ENCODE data around the gene FBXO48. TPM values are rescaled to one million over a fixed set of nuclear protein-coding genes. Genes with fewer than 3 reads are reported as not detected.
A peak's percentile ranks its signal among the peaks of the same experiment; 100 is the strongest.

FBXO48 gene
- total RNA-seq, 2 experiments from 2014 or later, result 2.8 to 3.7 TPM

- H3K9me3 Mint-ChIP-seq, result no peaks in the 10 kb centered on the region
- CTCF ChIA-PET, result interaction anchor here (0.7 to 2.2 kb wide), 11 partner anchors 11 to 459 kb away, joined by 3 to 9 read pairs (median 3); no protein-coding TSS in a partner anchor
Measured at GRCh38 chr2:68466361-68466777, 725 bp downstream of the FBXO48 start.

GRCh38 chr2:68465081-68465916 lies 1.8 kb downstream of the FBXO48 start:
- peak overlapping the region; percentile 96 for H3K4me3 Mint-ChIP-seq
- peak overlapping the region; percentile 94 for H3K27ac Mint-ChIP-seq
- DNase-seq, result peak; percentile 63
- peaks cover 10% of the 10 kb centered on the region for H3K36me3 Mint-ChIP-seq (ENCODE audit: low read depth)
- peaks cover 48% of the 10 kb centered on the region for H3K4me1 Mint-ChIP-seq
- no peaks in the 10 kb centered on the region for H3K27me3 Mint-ChIP-seq
- CTCF ChIA-PET, result interaction anchor here (0.6 to 2.7 kb wide), 15 partner anchors 11 to 483 kb away, joined by 3 to 10 read pairs (median 3); no protein-coding TSS in a partner anchor
- H3K9me3 Mint-ChIP-seq, result no peaks in the 10 kb centered on the region
- POLR2A ChIA-PET, result interaction anchor here (0.5 to 0.7 kb wide), 2 partner anchors 83 to 289 kb away, joined by 3 to 9 read pairs; no protein-coding TSS in a partner anchor

More at GRCh38 chr2:68466361-68466777, 725 bp downstream of the FBXO48 start:
- Mint-ChIP-seq H3K36me3 (ENCODE audit: low read depth) (peaks cover 10% of the 10 kb centered on the region), H3K4me3 (peak overlapping the region; percentile 96), H3K4me1 (peaks cover 48% of the 10 kb centered on the region), H3K27me3 (no peaks in the 10 kb centered on the region), H3K27ac (peak overlapping the region; percentile 94)
- peak; percentile 74 for DNase-seq
- POLR2A ChIA-PET, result interaction anchor here (1.1 kb wide), 1 partner anchor 248 kb away, joined by 3 read pairs; no protein-coding TSS in a partner anchor

GRCh38 chr2:68464651-68465050 lies 2.4 kb downstream of the FBXO48 start:
- H3K27me3 Mint-ChIP-seq, result no peaks in the 10 kb centered on the region
- H3K4me1 Mint-ChIP-seq, result peaks cover 43% of the 10 kb centered on the region
- no peak for DNase-seq
- H3K27ac Mint-ChIP-seq, result no peak overlapping the region
- ChIA-PET CTCF (interaction anchor here (0.6 to 2.7 kb wide), 12 partner anchors 11 to 483 kb away, joined by 3 to 10 read pairs (median 4); no protein-coding TSS in a partner anchor), POLR2A (interaction anchor here (0.7 kb wide), 1 partner anchor 84 kb away, joined by 9 read pairs; no protein-coding TSS in a partner anchor)
- peaks cover 10% of the 10 kb centered on the region for H3K36me3 Mint-ChIP-seq (ENCODE audit: low read depth)
- no peaks in the 10 kb centered on the region for H3K9me3 Mint-ChIP-seq
- H3K4me3 Mint-ChIP-seq, result no peak overlapping the region

- POLR2A ChIA-PET, result interaction anchor here (0.7 kb wide), 1 partner anchor 462 kb away, joined by 4 read pairs; no protein-coding TSS in a partner anchor
Measured at GRCh38 chr2:68463287-68463877, 3.7 kb downstream of the FBXO48 start.

GRCh38 chr2:68458981-68459380 lies 8.1 kb downstream of the FBXO48 start:
- no peak for DNase-seq
- H3K4me1 Mint-ChIP-seq, result peaks cover 4% of the 10 kb centered on the region
- ChIA-PET CTCF (interaction anchor here (1.0 kb wide), 1 partner anchor 87 kb away, joined by 3 read pairs; no protein-coding TSS in a partner anchor), POLR2A (no interaction called here)
- no peaks in the 10 kb centered on the region for H3K36me3 Mint-ChIP-seq (ENCODE audit: low read depth)
- no peak overlapping the region for H3K27ac Mint-ChIP-seq
- no peaks in the 10 kb centered on the region for H3K9me3 Mint-ChIP-seq
- H3K4me3 Mint-ChIP-seq, result no peak overlapping the region
- H3K27me3 Mint-ChIP-seq, result no peaks in the 10 kb centered on the region

More at GRCh38 chr2:68463287-68463877, 3.7 kb downstream of the FBXO48 start:
- no peaks in the 10 kb centered on the region for H3K27me3 Mint-ChIP-seq
- no peaks in the 10 kb centered on the region for H3K9me3 Mint-ChIP-seq
- peaks cover 10% of the 10 kb centered on the region for H3K36me3 Mint-ChIP-seq (ENCODE audit: low read depth)
- CTCF ChIA-PET, result interaction anchor here (0.5 to 2.7 kb wide), 32 partner anchors 9 to 481 kb away, joined by 3 to 12 read pairs (median 3); partner anchors contain the start of gene ARHGAP25
- no peak overlapping the region for H3K4me3 Mint-ChIP-seq
- H3K27ac Mint-ChIP-seq, result no peak overlapping the region
- H3K4me1 Mint-ChIP-seq, result peaks cover 33% of the 10 kb centered on the region
- peak; percentile 31 for DNase-seq

GRCh38 chr2:68456198-68456597 lies 10.9 kb downstream of the FBXO48 start:
- Mint-ChIP-seq H3K4me1 (peaks cover 8% of the 10 kb centered on the region), H3K4me3 (no peak overlapping the region), H3K27me3 (no peaks in the 10 kb centered on the region), H3K9me3 (no peaks in the 10 kb centered on the region), H3K36me3 (ENCODE audit: low read depth) (no peaks in the 10 kb centered on the region), H3K27ac (no peak overlapping the region)
- POLR2A ChIA-PET, result interaction anchor here (0.6 kb wide), 1 partner anchor 439 kb away, joined by 3 read pairs; no protein-coding TSS in a partner anchor
- DNase-seq, result no peak
- CTCF ChIA-PET, result interaction anchor here (1.0 kb wide), 1 partner anchor 469 kb away, joined by 3 read pairs; no protein-coding TSS in a partner anchor

- Mint-ChIP-seq H3K4me3 (no peak overlapping the region), H3K9me3 (no peaks in the 10 kb centered on the region), H3K27ac (no peak overlapping the region), H3K36me3 (ENCODE audit: low read depth) (no peaks in the 10 kb centered on the region), H3K4me1 (peaks cover 8% of the 10 kb centered on the region), H3K27me3 (no peaks in the 10 kb centered on the region)
- no peak for DNase-seq
- POLR2A ChIA-PET, result no interaction called here
- CTCF ChIA-PET, result interaction anchor here (1.1 to 1.2 kb wide), 2 partner anchors 11 to 141 kb away, joined by 3 read pairs; no protein-coding TSS in a partner anchor
Measured at GRCh38 chr2:68454719-68455118, 12.4 kb downstream of the FBXO48 start.

GRCh38 chr2:68453761-68454360 lies 13.2 kb downstream of the FBXO48 start:
- no peak for DNase-seq
- Mint-ChIP-seq H3K9me3 (no peaks in the 10 kb centered on the region), H3K4me1 (peaks cover 8% of the 10 kb centered on the region), H3K36me3 (ENCODE audit: low read depth) (no peaks in the 10 kb centered on the region), H3K27me3 (no peaks in the 10 kb centered on the region), H3K4me3 (no peak overlapping the region), H3K27ac (no peak overlapping the region)
- POLR2A ChIA-PET, result no interaction called here
- CTCF ChIA-PET, result interaction anchor here (1.1 to 2.3 kb wide), 3 partner anchors 10 to 141 kb away, joined by 3 to 12 read pairs (median 3); no protein-coding TSS in a partner anchor

GRCh38 chr2:68452158-68452900 lies 14.8 kb downstream of the FBXO48 start:
- Mint-ChIP-seq H3K4me3 (no peak overlapping the region), H3K27me3 (no peaks in the 10 kb centered on the region), H3K9me3 (no peaks in the 10 kb centered on the region), H3K4me1 (peaks cover 8% of the 10 kb centered on the region), H3K27ac (no peak overlapping the region), H3K36me3 (ENCODE audit: low read depth) (no peaks in the 10 kb centered on the region)
- CTCF ChIA-PET, result interaction anchor here (0.6 to 2.3 kb wide), 4 partner anchors 8 to 473 kb away, joined by 3 to 12 read pairs (median 3); no protein-coding TSS in a partner anchor
- DNase-seq, result no peak
- POLR2A ChIA-PET, result no interaction called here

- CTCF ChIA-PET, result no interaction called here
- Mint-ChIP-seq H3K9me3 (no peaks in the 10 kb centered on the region), H3K36me3 (ENCODE audit: low read depth) (no peaks in the 10 kb centered on the region), H3K27me3 (no peaks in the 10 kb centered on the region), H3K4me1 (peaks cover 8% of the 10 kb centered on the region), H3K27ac (no peak overlapping the region), H3K4me3 (no peak overlapping the region)
- DNase-seq, result peak; percentile 43
- POLR2A ChIA-PET, result no interaction called here
Measured at GRCh38 chr2:68448671-68449653, 18.1 kb downstream of the FBXO48 start.

- ChIA-PET CTCF (no interaction called here), POLR2A (no interaction called here)
- peaks cover 1% of the 10 kb centered on the region for H3K4me1 Mint-ChIP-seq
- peaks cover 7% of the 10 kb centered on the region for H3K27me3 Mint-ChIP-seq
- no peaks in the 10 kb centered on the region for H3K9me3 Mint-ChIP-seq
- no peak overlapping the region for H3K4me3 Mint-ChIP-seq
- H3K36me3 Mint-ChIP-seq (ENCODE audit: low read depth), result no peaks in the 10 kb centered on the region
- no peak overlapping the region for H3K27ac Mint-ChIP-seq
- no peak for DNase-seq
Measured at GRCh38 chr2:68447118-68447517, 20.0 kb downstream of the FBXO48 start.

Measured in activated CD4-positive, alpha-beta T cell treated with anti-CD3 and anti-CD28 coated beads, Interleukin-2, amount 10 ng/mL, durations not matched to agents 7 days and 5 days (primary cell).